ENCODE data around the gene KRT78. TPM values are rescaled to one million over a fixed set of nuclear protein-coding genes. Genes with fewer than 3 reads are reported as not detected.

KRT78 gene
- total RNA-seq, 1 donor from 2014 or later: not detected

GRCh38 chr12:52836042-52836466, 12.7 kb downstream of the KRT78 start:
- DNase-seq: no peak
- Mint-ChIP-seq H3K4me3 (no peak overlapping the region), H3K9me3 (no peaks in the 10 kb centered on the region), H3K27me3 (peaks cover 29% of the 10 kb centered on the region), H3K27ac (no peak overlapping the region), H3K4me1 (no peaks in the 10 kb centered on the region), H3K36me3 (ENCODE audit: low read depth) (no peaks in the 10 kb centered on the region)
- ChIA-PET POLR2A (no interaction called here), CTCF (no interaction called here)
- intact Hi-C loops (cut with micrococcal nuclease): no loop called here
- TF ChIP-seq CTCF (IDR thresholded peaks at IDR 0.05): no peak
- no peak for ATAC-seq (ENCODE audit: low read depth)

GRCh38 chr12:52835271-52836041, 13.3 kb downstream of the KRT78 start:
- H3K4me3 Mint-ChIP-seq: no peak overlapping the region
- intact Hi-C loops (cut with micrococcal nuclease): no loop called here
- TF ChIP-seq CTCF (IDR thresholded peaks at IDR 0.05): no peak
- ATAC-seq (ENCODE audit: low read depth) (no peak), DNase-seq (no peak)
- ChIA-PET POLR2A (no interaction called here), CTCF (no interaction called here)
- H3K9me3 Mint-ChIP-seq: no peaks in the 10 kb centered on the region
- no peaks in the 10 kb centered on the region for H3K4me1 Mint-ChIP-seq
- H3K36me3 Mint-ChIP-seq (ENCODE audit: low read depth): no peaks in the 10 kb centered on the region
- no peak overlapping the region for H3K27ac Mint-ChIP-seq
- peaks cover 31% of the 10 kb centered on the region for H3K27me3 Mint-ChIP-seq

GRCh38 chr12:52834727-52835001, 14.1 kb downstream of the KRT78 start:
- Mint-ChIP-seq H3K9me3 (no peaks in the 10 kb centered on the region), H3K36me3 (ENCODE audit: low read depth) (no peaks in the 10 kb centered on the region), H3K27ac (no peak overlapping the region), H3K4me1 (no peaks in the 10 kb centered on the region), H3K27me3 (peaks cover 27% of the 10 kb centered on the region), H3K4me3 (no peak overlapping the region)
- no peak for ATAC-seq (ENCODE audit: low read depth)
- no peak for TF ChIP-seq CTCF (IDR thresholded peaks at IDR 0.05)
- CTCF ChIA-PET: no interaction called here
- intact Hi-C loops (cut with micrococcal nuclease): no loop called here
- POLR2A ChIA-PET: no interaction called here
- no peak for DNase-seq

- Mint-ChIP-seq H3K4me1 (no peaks in the 10 kb centered on the region), H3K27ac (no peak within 1 kb of the TSS), H3K27me3 (peaks cover 23% of the 10 kb centered on the region), H3K36me3 (ENCODE audit: low read depth) (no peaks in the 10 kb centered on the region), H3K9me3 (no peaks in the 10 kb centered on the region), H3K4me3 (no peak within 1 kb of the TSS)
- CTCF ChIA-PET: no interaction called here
- no peak for DNase-seq
- intact Hi-C loops (cut with micrococcal nuclease): no loop called here
- TF ChIP-seq CTCF (IDR thresholded peaks at IDR 0.05): no peak
- POLR2A ChIA-PET: no interaction called here
- no peak for ATAC-seq (ENCODE audit: low read depth)
These were observed 14.7 kb downstream of the KRT78 start, which contains the start of gene KRT79 for GRCh38 chr12:52833922-52834726. Gene KRT79 (minus strand): TSS chr12:52834311. CDS start chr12:52834260, 51 bp downstream.

All from activated B cell treated with CpG ODN at 0.5 μM for 24 hours (primary cell).